Ovary (tissue), 3 donors: ENCODE results near the gene CATSPER1.

Experiments used
- EP300 ChIP-seq: sonication (generic); formaldehyde crosslinking; IDR thresholded peaks from one replicate; pipeline ENCODE4 v1.6.1; 2017; ENCODE audit warnings: antibody characterized with exemption
- POLR2A ChIP-seq: fragments of 450-650 bp; IDR thresholded peaks from one replicate; pipeline ENCODE4 v1.6.1; 2017; ENCODE audit warnings: antibody characterized with exemption, mild to moderate bottlenecking, moderate library complexity
- TF ChIP-seq, protein P1 (sequence below), 3 donors: fragments of 450-650 bp in 2 of 3; fragments of 200-600 bp in 1 of 3; IDR thresholded peaks; one replicate each; pipeline versions ENCODE4 v1.5.1 to v1.8.0; 2016 to 2022; ENCODE audit warnings: antibody characterized with exemption in 3 of 3, mild to moderate bottlenecking in 1 of 3
- donor health status: DM: no; HTN: no; CAD: no.

GRCh38 chr11:65977621-65978390 is 48.5 kb downstream of the CATSPER1 start:
- TF ChIP-seq, protein P1, sequence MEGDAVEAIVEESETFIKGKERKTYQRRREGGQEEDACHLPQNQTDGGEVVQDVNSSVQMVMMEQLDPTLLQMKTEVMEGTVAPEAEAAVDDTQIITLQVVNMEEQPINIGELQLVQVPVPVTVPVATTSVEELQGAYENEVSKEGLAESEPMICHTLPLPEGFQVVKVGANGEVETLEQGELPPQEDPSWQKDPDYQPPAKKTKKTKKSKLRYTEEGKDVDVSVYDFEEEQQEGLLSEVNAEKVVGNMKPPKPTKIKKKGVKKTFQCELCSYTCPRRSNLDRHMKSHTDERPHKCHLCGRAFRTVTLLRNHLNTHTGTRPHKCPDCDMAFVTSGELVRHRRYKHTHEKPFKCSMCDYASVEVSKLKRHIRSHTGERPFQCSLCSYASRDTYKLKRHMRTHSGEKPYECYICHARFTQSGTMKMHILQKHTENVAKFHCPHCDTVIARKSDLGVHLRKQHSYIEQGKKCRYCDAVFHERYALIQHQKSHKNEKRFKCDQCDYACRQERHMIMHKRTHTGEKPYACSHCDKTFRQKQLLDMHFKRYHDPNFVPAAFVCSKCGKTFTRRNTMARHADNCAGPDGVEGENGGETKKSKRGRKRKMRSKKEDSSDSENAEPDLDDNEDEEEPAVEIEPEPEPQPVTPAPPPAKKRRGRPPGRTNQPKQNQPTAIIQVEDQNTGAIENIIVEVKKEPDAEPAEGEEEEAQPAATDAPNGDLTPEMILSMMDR (IDR thresholded peaks at IDR 0.05), result no peak
- no peak for TF ChIP-seq POLR2A
- no peak for TF ChIP-seq EP300
